ENCODE results near the gene LMTK3.
A peak's percentile ranks its signal among the peaks of the same experiment; 100 is the strongest.

LMTK3 gene

GRCh38 chr19:48484931-48485612 is 26.6 kb downstream of the LMTK3 start:
- no peak for TF ChIP-seq CTCF (IDR thresholded peaks at IDR 0.05; ENCODE audit: insufficient read depth, low read depth, low read length, missing control alignments)
- H3K4me3 ChIP-seq (ENCODE audit: low read length), result no peak overlapping the region
- no peak for DNase-seq (ENCODE audit: low read depth)

GRCh38 chr19:48484247-48484893 is 27.3 kb downstream of the LMTK3 start:
- DNase-seq (ENCODE audit: low read depth), result no peak
- H3K4me3 ChIP-seq (ENCODE audit: low read length), result no peak overlapping the region
- TF ChIP-seq CTCF (IDR thresholded peaks at IDR 0.05; ENCODE audit: insufficient read depth, low read depth, low read length, missing control alignments), result no peak

- no peak overlapping the region for H3K4me3 ChIP-seq (ENCODE audit: low read length)
- no peak for DNase-seq (ENCODE audit: low read depth)
- no peak for TF ChIP-seq CTCF (IDR thresholded peaks at IDR 0.05; ENCODE audit: insufficient read depth, low read depth, low read length, missing control alignments)
These were observed 28.3 kb downstream of the LMTK3 start for GRCh38 chr19:48483301-48483700.

GRCh38 chr19:48481846-48482639 is 29.6 kb downstream of the LMTK3 start:
- H3K4me3 ChIP-seq (ENCODE audit: low read length), result no peak overlapping the region
- TF ChIP-seq CTCF (IDR thresholded peaks at IDR 0.05; ENCODE audit: insufficient read depth, low read depth, low read length, missing control alignments), result no peak
- no peak for DNase-seq (ENCODE audit: low read depth)

- TF ChIP-seq CTCF (IDR thresholded peaks at IDR 0.05; ENCODE audit: insufficient read depth, low read depth, low read length, missing control alignments), result no peak
- H3K4me3 ChIP-seq (ENCODE audit: low read length), result peak overlapping the region; percentile 43
- no peak for DNase-seq (ENCODE audit: low read depth)
These were observed 30.8 kb downstream of the LMTK3 start for GRCh38 chr19:48480558-48481500.

- no peak for TF ChIP-seq CTCF (IDR thresholded peaks at IDR 0.05; ENCODE audit: insufficient read depth, low read depth, low read length, missing control alignments)
- H3K4me3 ChIP-seq (ENCODE audit: low read length), result peak overlapping the region; percentile 43
- DNase-seq (ENCODE audit: low read depth), result peak; percentile 32
These were observed 31.5 kb downstream of the LMTK3 start for GRCh38 chr19:48480183-48480557.
